Measurements from ENCODE around the gene CDCA5.

DNA sequence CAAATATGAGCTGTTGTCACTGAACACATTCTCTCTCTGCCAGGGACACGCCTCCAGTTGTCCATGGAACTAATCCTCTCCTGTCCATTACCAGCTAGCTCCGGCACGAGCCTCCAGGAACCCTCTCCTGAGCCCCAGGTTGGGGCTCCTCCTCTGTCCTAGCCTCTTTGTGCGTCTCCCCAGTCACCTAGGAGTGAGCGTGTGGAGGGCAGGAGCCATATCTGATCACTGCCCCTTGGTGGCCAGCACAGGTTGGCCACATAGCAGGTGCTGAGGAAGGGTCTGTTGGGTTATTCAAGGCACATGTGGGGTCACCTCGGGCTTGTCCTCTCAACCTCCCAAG, 48.0 kb upstream of the CDCA5 start:
- TF ChIP-seq, protein P1, sequence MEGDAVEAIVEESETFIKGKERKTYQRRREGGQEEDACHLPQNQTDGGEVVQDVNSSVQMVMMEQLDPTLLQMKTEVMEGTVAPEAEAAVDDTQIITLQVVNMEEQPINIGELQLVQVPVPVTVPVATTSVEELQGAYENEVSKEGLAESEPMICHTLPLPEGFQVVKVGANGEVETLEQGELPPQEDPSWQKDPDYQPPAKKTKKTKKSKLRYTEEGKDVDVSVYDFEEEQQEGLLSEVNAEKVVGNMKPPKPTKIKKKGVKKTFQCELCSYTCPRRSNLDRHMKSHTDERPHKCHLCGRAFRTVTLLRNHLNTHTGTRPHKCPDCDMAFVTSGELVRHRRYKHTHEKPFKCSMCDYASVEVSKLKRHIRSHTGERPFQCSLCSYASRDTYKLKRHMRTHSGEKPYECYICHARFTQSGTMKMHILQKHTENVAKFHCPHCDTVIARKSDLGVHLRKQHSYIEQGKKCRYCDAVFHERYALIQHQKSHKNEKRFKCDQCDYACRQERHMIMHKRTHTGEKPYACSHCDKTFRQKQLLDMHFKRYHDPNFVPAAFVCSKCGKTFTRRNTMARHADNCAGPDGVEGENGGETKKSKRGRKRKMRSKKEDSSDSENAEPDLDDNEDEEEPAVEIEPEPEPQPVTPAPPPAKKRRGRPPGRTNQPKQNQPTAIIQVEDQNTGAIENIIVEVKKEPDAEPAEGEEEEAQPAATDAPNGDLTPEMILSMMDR (IDR thresholded peaks at IDR 0.05; ENCODE audit: poor library complexity), result no peak
- no peak for TF ChIP-seq EZH2 (IDR thresholded peaks at IDR 0.05; ENCODE audit: borderline replicate concordance)
